Ishikawa (cell line): ENCODE measurements around the gene FTO.

Experiments used
- CREB1 ChIP-seq: IDR thresholded peaks from 2 replicates; pipeline ENCODE4 v1.6.1; 2012; ENCODE audit warnings: low read depth
- EGR1 ChIP-seq: IDR thresholded peaks from 2 replicates; pipeline ENCODE4 v1.6.1; 2012
- EP300 ChIP-seq: IDR thresholded peaks from 2 replicates; pipeline ENCODE4 v1.6.1; 2012; ENCODE audit warnings: borderline replicate concordance
- FOXM1 ChIP-seq: IDR thresholded peaks from 2 replicates; pipeline ENCODE4 v1.6.1; 2012; ENCODE audit warnings: low read depth, borderline replicate concordance
- ZBTB7A ChIP-seq: IDR thresholded peaks from 2 replicates; pipeline ENCODE4 v1.6.1; 2012; ENCODE audit warnings: low read depth

DNA sequence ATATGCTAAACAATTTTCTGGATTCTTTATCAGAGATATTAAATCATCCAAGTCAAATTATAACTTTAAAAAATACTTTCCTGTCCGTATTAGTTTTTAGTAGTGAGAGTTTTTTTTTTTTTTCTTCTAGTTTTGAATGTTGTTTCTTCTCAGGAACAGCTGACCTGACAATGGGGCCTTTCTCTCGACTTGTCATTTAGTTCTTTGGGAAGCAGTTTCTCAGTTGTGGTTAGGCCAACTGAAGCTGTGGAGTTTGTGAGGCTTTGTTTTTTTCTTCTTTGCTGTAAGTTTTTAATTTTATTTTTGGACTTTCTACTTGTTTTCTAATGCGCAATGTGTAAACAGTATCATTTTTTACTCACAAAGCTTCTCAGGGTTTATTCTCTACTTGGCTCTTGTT is 140.8 kb downstream of the FTO start:
- TF ChIP-seq FOXM1 (no peak), EGR1 (no peak), CREB1 (no peak), ZBTB7A (no peak), EP300 (no peak)
